Upper lobe of left lung (tissue), 6 donors: ENCODE data around the gene KIR3DL3. TPM values are rescaled to one million over a fixed set of nuclear protein-coding genes. Genes with fewer than 3 reads are reported as not detected.
"Not testable (repeated sequence)": the region's sequence is repeated elsewhere in the genome, so short reads cannot be mapped to it uniquely, and the experiment has no call there.

ENCODE experiments used
- ATAC-seq, 2 donors: fragments of 200-7000 bp; cut with Tn5 transposase; one replicate each; pipeline ENCODE4 v1.9.1; 2022; ENCODE audit warnings: mild to moderate bottlenecking in 2 of 2, moderate library complexity in 2 of 2; ENCODE audit not compliant: low FRiP score in 2 of 2
- DNase-seq, 2 donors: peaks; one replicate each; pipeline ENCODE4 v3.0.0-alpha.2; 2019 to 2020
- H3K27ac ChIP-seq, 4 donors: fragments of 200-600 bp; sonication (generic); one replicate each; pipeline ENCODE4 v1.5.1; 2016 to 2019
- H3K27me3 ChIP-seq, 4 donors: fragments of 200-600 bp; sonication (generic); one replicate each; pipeline ENCODE4 v1.5.1; 2017 to 2019
- H3K36me3 ChIP-seq, 4 donors: fragments of 200-600 bp; sonication (generic); one replicate each; pipeline ENCODE4 v1.5.1; 2016 to 2019
- H3K4me1 ChIP-seq, 4 donors: fragments of 200-600 bp; sonication (generic); one replicate each; pipeline ENCODE4 v1.5.1; 2018 to 2019
- H3K4me3 ChIP-seq, 4 donors: fragments of 200-600 bp; sonication (generic); one replicate each; pipeline ENCODE4 v1.5.1; 2017 to 2019; ENCODE audit warnings: mild to moderate bottlenecking in 2 of 4, moderate library complexity in 1 of 4
- H3K9me3 ChIP-seq, 4 donors: fragments of 200-600 bp; sonication (generic); one replicate each; pipeline ENCODE4 v1.5.1; 2018 to 2019
- EP300 ChIP-seq, 4 donors: sonication (generic); formaldehyde crosslinking; IDR thresholded peaks; one replicate each; pipeline ENCODE4 v1.5.1; 2017; ENCODE audit warnings: antibody characterized with exemption in 4 of 4, control low read depth in 2 of 4
- POLR2A ChIP-seq, 4 donors: fragments of 450-650 bp; IDR thresholded peaks; one replicate each; pipeline ENCODE4 v1.5.1; 2016 to 2017; ENCODE audit warnings: antibody characterized with exemption in 4 of 4, mild to moderate bottlenecking in 2 of 4
- POLR2AphosphoS5 ChIP-seq, 2 donors: sonication (generic); formaldehyde crosslinking; IDR thresholded peaks; one replicate each; pipeline ENCODE4 v1.5.1; 2017; ENCODE audit warnings: antibody characterized with exemption in 2 of 2
- WGBS, 2 donors: methylation state at CpG; one replicate each; pipeline ENCODE4 v1.1.5; 2017 to 2018; 5-methylcytosine and 5-hydroxymethylcytosine counted together
- total RNA-seq, 6 donors: library from RNA; depleted of rRNA in 4 of 6; stranded (reverse); fragments of >200 nt in 4 of 6; gene quantifications; one replicate each; pipeline versions ENCODE4 v1.1.0 to v1.2.1, GENCODE V29; 2016 to 2021
- TF ChIP-seq, protein P1 (sequence below), 6 experiments: fragments of 450-650 bp in 4 of 6; fragments of 200-600 bp in 2 of 6; sonication (generic) in 2 of 6; IDR thresholded peaks; one replicate each; pipeline ENCODE4 v1.5.1; 2016 to 2019; ENCODE audit warnings: antibody characterized with exemption in 6 of 6
- donor health status: DM: no; HTN: no; CAD: no; lungs with moderate emphysema.
- donor health status: DM: no; HTN: yes; CAD: no; lungs with severe emphysema.

KIR3DL3 gene
- total RNA-seq, 6 donors from 2014 or later: not detected

DNA sequence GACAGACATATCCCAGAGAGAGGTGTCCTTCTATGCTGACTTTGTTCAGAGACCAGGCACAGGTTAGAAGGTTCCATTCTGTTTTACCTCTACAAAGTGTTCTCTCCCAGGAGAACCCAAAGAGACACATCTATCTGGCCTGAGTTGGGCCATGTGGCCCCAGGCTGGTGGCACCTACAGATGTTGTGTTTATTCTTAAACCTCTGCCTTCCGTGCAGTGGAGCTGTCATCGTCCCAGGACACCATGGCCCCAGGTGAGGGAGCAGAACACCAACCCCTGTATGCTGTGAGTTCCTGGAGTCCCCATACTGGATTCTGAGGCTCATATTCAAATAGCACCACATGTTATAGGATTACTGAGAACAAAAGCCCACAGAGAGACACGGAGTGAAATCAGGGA lies 3.9 kb downstream of the KIR3DL3 start:
- 22 to 50% methylated on average over 2 to 3 of the region's 3 CpGs for whole genome bisulfite sequencing, 2 donors
- H3K36me3 ChIP-seq: no peaks in the 10 kb centered on the region
- H3K4me3 ChIP-seq: no peak overlapping the region
- no peak for TF ChIP-seq POLR2A (IDR thresholded peaks at IDR 0.05)
- TF ChIP-seq, protein P1, sequence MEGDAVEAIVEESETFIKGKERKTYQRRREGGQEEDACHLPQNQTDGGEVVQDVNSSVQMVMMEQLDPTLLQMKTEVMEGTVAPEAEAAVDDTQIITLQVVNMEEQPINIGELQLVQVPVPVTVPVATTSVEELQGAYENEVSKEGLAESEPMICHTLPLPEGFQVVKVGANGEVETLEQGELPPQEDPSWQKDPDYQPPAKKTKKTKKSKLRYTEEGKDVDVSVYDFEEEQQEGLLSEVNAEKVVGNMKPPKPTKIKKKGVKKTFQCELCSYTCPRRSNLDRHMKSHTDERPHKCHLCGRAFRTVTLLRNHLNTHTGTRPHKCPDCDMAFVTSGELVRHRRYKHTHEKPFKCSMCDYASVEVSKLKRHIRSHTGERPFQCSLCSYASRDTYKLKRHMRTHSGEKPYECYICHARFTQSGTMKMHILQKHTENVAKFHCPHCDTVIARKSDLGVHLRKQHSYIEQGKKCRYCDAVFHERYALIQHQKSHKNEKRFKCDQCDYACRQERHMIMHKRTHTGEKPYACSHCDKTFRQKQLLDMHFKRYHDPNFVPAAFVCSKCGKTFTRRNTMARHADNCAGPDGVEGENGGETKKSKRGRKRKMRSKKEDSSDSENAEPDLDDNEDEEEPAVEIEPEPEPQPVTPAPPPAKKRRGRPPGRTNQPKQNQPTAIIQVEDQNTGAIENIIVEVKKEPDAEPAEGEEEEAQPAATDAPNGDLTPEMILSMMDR (IDR thresholded peaks at IDR 0.05): no peak
- TF ChIP-seq POLR2AphosphoS5 (IDR thresholded peaks at IDR 0.05): no peak
- TF ChIP-seq EP300 (IDR thresholded peaks at IDR 0.05): no peak
- no peak overlapping the region for H3K27ac ChIP-seq
- no peak for DNase-seq
- H3K4me1 ChIP-seq: no peaks in the 10 kb centered on the region
- H3K9me3 ChIP-seq: no peaks in the 10 kb centered on the region
- H3K27me3 ChIP-seq: no peaks in the 10 kb centered on the region
- no peak for ATAC-seq

DNA sequence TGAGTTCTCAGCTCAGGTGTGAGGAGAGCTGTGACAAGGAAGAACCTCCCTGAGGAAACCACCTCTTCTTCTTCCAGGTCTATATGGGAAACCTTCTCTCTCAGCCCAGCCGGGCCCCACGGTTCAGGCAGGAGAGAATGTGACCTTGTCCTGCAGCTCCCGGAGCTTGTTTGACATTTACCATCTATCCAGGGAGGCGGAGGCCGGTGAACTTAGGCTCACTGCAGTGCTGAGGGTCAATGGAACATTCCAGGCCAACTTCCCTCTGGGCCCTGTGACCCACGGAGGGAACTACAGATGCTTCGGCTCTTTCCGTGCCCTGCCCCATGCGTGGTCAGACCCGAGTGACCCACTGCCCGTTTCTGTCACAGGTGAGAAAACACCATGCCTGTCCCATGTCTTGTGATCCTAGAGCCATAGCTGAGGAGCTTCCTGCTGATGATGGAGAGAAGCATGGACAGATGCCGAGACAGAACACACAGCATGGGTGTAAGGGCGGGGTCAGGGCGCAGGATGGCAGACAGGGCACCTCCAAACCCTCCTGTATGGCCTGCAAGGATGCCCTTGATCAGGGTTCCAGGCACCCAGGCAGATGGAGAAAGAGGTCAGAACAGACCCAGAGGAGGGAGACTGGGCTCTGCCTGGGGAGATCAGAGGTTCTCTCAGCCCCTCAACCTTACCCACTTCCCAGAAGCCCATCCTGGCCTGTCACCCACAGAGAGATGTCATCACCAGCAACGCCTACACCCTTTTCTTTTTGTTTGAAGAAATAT lies 5.4 kb downstream of the KIR3DL3 start:
- no peaks in the 10 kb centered on the region for H3K9me3 ChIP-seq
- ATAC-seq: no peak
- no peaks in the 10 kb centered on the region for H3K4me1 ChIP-seq
- no peaks in the 10 kb centered on the region for H3K27me3 ChIP-seq
- H3K4me3 ChIP-seq: no peak overlapping the region
- peak in 1 of 2 donors; percentile 23 for DNase-seq
- H3K27ac ChIP-seq: no peak overlapping the region
- no peaks in the 10 kb centered on the region for H3K36me3 ChIP-seq
- WGBS, 2 donors: 71 to 75% methylated on average over 8 to 9 of the region's 15 CpGs
- TF ChIP-seq, protein P1 (IDR thresholded peaks at IDR 0.05): no peak
- no peak for TF ChIP-seq EP300 (IDR thresholded peaks at IDR 0.05)
- no peak for TF ChIP-seq POLR2A (IDR thresholded peaks at IDR 0.05)
- TF ChIP-seq POLR2AphosphoS5 (IDR thresholded peaks at IDR 0.05): no peak

DNA sequence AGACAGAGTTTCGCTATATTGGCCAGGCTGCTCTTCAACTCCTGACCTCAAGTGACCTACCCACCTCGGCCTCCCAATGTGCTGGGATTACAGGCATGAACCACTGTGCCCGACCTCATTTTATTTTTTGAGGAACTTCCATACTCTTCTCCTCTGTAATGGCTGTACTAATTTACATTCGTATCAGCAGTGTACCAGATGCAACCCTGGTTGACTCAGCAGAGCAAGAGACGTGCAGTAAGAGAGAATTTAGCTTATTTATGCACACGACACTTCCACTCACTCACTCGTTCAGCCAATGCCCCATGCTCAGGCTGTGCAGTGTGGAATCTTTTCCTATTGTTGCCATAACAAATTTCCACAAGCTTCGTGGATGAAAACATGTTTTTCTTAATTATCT lies 6.9 kb downstream of the KIR3DL3 start:
- H3K27me3 ChIP-seq: no peaks in the 10 kb centered on the region
- no peak for ATAC-seq
- H3K4me1 ChIP-seq: no peaks in the 10 kb centered on the region
- H3K36me3 ChIP-seq: no peaks in the 10 kb centered on the region
- 57 to 61% methylated on average over 8 of the region's 8 CpGs for WGBS, 2 donors
- no peak overlapping the region for H3K27ac ChIP-seq
- no peaks in the 10 kb centered on the region for H3K9me3 ChIP-seq
- no peak overlapping the region for H3K4me3 ChIP-seq
- no peak for DNase-seq
- TF ChIP-seq EP300 (IDR thresholded peaks at IDR 0.05) (no peak), POLR2AphosphoS5 (IDR thresholded peaks at IDR 0.05) (no peak), POLR2A (IDR thresholded peaks at IDR 0.05) (no peak)
- TF ChIP-seq, protein P1 (IDR thresholded peaks at IDR 0.05): no peak

DNA sequence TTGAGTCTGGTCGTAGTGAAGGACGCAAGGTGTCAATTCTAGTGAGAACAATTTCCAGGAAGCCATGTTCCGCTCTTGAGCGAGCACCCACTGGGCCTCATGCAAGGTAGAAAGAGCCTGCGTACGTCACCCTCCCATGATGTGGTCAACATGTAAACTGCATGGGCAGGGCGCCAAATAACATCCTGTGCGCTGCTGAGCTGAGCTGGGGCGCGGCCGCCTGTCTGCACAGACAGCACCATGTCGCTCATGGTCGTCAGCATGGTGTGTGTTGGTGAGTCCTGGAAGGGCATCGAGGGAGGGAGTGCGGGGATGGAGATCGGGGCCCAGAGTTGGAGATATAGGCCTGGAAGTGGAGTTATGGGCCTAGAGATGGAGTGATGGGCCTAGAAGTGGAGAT lies 14.1 kb downstream of the KIR3DL3 start, which contains the start of gene KIR2DL3:
KIR2DL3 (plus strand) TSS at position 208 of the 400 bp plus-strand sequence; CDS start at position 241, 33 bp downstream.
- WGBS, 2 donors: 93 to 95% methylated on average over 9 to 13 of the region's 16 CpGs
- H3K27ac ChIP-seq: not testable (repeated sequence)

DNA sequence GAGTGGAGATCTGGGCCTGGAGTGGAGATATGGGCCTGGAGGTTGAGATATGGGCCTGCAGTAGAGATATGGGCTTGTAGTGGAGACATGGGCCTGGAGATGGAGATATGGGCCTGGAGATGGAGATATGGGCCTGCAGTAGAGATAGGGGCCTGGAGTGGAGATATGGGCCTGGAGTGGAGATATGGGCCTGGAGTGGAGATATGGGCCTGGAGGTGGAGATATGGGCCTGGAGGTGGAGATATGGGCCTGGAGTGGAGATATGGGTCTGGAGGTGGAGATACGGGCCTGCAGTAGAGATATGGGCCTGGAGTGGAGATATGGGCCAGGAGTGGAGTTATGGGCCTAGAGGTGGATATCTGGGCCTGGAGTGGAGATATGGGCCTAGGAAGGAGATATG lies 14.5 kb downstream of the KIR3DL3 start:
- Histone ChIP-seq H3K36me3 (no peaks in the 10 kb centered on the region), H3K4me3 (no peak overlapping the region), H3K27me3 (no peaks in the 10 kb centered on the region), H3K4me1 (no peaks in the 10 kb centered on the region), H3K9me3 (no peaks in the 10 kb centered on the region), H3K27ac (no peak overlapping the region)
- WGBS, 2 donors: 79 to 87% methylated on average over 1 of the region's 1 CpG
- DNase-seq (no peak), ATAC-seq (no peak)
- TF ChIP-seq, protein P1 (IDR thresholded peaks at IDR 0.05): no peak

More for the DNA sequence above, 14.1 kb downstream of the KIR3DL3 start, which contains the start of gene KIR2DL3:
- not testable (repeated sequence) for H3K27me3 ChIP-seq, ATAC-seq, H3K9me3 ChIP-seq, H3K4me1 ChIP-seq, H3K4me3 ChIP-seq, H3K36me3 ChIP-seq
- peak in 1 of 2 donors; percentile 32 for DNase-seq
